ENCODE data around the gene SCG2. TPM values are rescaled to one million over a fixed set of nuclear protein-coding genes. Genes with fewer than 3 reads are reported as not detected.

SCG2 gene
- total and polyA plus RNA-seq, 2 experiments from 2014 or later, result 14.2 to 23.0 TPM

DNA sequence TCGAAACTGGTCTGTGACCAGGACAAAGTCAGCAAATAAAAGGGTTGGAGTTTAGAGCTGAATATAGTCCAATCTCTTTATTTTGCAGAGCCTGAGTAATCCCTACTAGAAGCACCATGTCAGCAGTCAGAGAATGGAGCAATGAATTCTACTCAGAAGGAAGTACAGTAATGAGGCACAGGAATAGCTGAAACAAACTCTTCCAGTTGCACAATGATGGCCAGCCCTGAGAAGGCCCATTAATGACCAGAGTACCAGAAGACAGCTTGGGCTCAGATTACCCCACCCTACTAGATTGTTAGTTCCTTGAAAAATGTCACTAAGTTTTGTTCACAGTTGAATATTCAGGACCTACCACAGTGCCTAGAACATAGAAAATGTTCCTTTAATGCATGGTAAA, 40.3 kb upstream of the SCG2 start:
- no peak for TF ChIP-seq CTCF (IDR thresholded peaks at IDR 0.05; ENCODE audit: poor library complexity)
- TF ChIP-seq EZH2 (IDR thresholded peaks at IDR 0.05; ENCODE audit: borderline replicate concordance), result no peak
- no peak for TF ChIP-seq EZH2phosphoT487 (IDR thresholded peaks at IDR 0.05; ENCODE audit: low read depth, severe bottlenecking, unreplicated experiment)
- H3K27ac ChIP-seq, result no peak overlapping the region
- H3K9me2 ChIP-seq (replicated peaks; ENCODE audit: insufficient read depth), result no peaks in the 10 kb centered on the region
- 83% methylated on average over 1 of the region's 1 CpG for WGBS (ENCODE audit: low lambda C conversion rate, missing lambda C conversion rate)
- H4K20me1 ChIP-seq (ENCODE audit: insufficient read depth, poor library complexity, severe bottlenecking), result no peaks in the 10 kb centered on the region
- H3K4me1 ChIP-seq (ENCODE audit: insufficient read depth), result no peaks in the 10 kb centered on the region
- H3K9me3 ChIP-seq (ENCODE audit: low read depth), result no peaks in the 10 kb centered on the region
- no peaks in the 10 kb centered on the region for H3K36me3 ChIP-seq (replicated peaks; ENCODE audit: insufficient read depth, low read depth)
- no peak overlapping the region for H3K4me3 ChIP-seq
- H3K79me2 ChIP-seq, result no peaks in the 10 kb centered on the region
- no peak overlapping the region for H3K4me2 ChIP-seq
- DNase-seq (ENCODE audit: low spot score), result no peak
- no peaks in the 10 kb centered on the region for H3K27me3 ChIP-seq
- no peak overlapping the region for H2AFZ ChIP-seq

DNA sequence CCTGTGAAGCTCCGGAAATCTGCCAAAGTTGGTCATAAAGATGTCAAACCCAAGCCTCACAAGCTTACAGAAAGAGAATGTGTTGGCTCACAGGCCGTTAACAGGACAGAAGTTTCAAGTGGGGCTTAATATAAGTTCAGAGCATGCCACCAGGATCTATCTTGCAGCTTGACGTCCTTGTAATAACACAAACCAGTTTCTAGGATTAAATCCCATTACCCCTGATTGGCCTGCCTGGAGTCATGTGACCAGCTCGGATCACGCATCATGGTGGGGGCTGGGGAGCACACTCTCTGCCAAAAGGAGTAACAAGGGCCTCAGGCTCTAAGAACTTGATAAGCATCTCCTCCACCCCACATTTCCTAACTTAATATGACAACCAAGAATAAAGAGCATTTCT, 38.9 kb upstream of the SCG2 start:
- Histone ChIP-seq H3K4me3 (no peak overlapping the region), H3K79me2 (no peaks in the 10 kb centered on the region), H3K27me3 (no peaks in the 10 kb centered on the region), H3K36me3 (replicated peaks; ENCODE audit: insufficient read depth, low read depth) (no peaks in the 10 kb centered on the region), H3K4me2 (no peak overlapping the region), H4K20me1 (ENCODE audit: insufficient read depth, poor library complexity, severe bottlenecking) (no peaks in the 10 kb centered on the region), H3K27ac (peak overlapping the region; percentile 28), H2AFZ (no peak overlapping the region), H3K9me2 (replicated peaks; ENCODE audit: insufficient read depth) (no peaks in the 10 kb centered on the region), H3K4me1 (ENCODE audit: insufficient read depth) (no peaks in the 10 kb centered on the region), H3K9me3 (ENCODE audit: low read depth) (no peaks in the 10 kb centered on the region)
- 38% methylated on average over 5 of the region's 5 CpGs for WGBS (ENCODE audit: low lambda C conversion rate, missing lambda C conversion rate)
- DNase-seq (ENCODE audit: low spot score), result peak; percentile 62
- TF ChIP-seq EZH2phosphoT487 (IDR thresholded peaks at IDR 0.05; ENCODE audit: low read depth, severe bottlenecking, unreplicated experiment), result no peak
- no peak for TF ChIP-seq CTCF (IDR thresholded peaks at IDR 0.05; ENCODE audit: poor library complexity)
- no peak for TF ChIP-seq EZH2 (IDR thresholded peaks at IDR 0.05; ENCODE audit: borderline replicate concordance)

- Histone ChIP-seq H3K4me3 (no peak overlapping the region), H2AFZ (no peak overlapping the region), H3K4me2 (no peak overlapping the region), H3K36me3 (replicated peaks; ENCODE audit: insufficient read depth, low read depth) (no peaks in the 10 kb centered on the region), H3K79me2 (no peaks in the 10 kb centered on the region), H3K9me2 (replicated peaks; ENCODE audit: insufficient read depth) (no peaks in the 10 kb centered on the region), H3K4me1 (ENCODE audit: insufficient read depth) (no peaks in the 10 kb centered on the region), H3K27ac (no peak overlapping the region), H4K20me1 (ENCODE audit: insufficient read depth, poor library complexity, severe bottlenecking) (no peaks in the 10 kb centered on the region), H3K27me3 (no peaks in the 10 kb centered on the region), H3K9me3 (ENCODE audit: low read depth) (no peaks in the 10 kb centered on the region)
- DNase-seq (ENCODE audit: low spot score), result no peak
- 81% methylated on average over 1 of the region's 1 CpG for WGBS (ENCODE audit: low lambda C conversion rate, missing lambda C conversion rate)
- no peak for TF ChIP-seq CTCF (IDR thresholded peaks at IDR 0.05; ENCODE audit: poor library complexity)
- TF ChIP-seq EZH2 (IDR thresholded peaks at IDR 0.05; ENCODE audit: borderline replicate concordance), result no peak
- no peak for TF ChIP-seq EZH2phosphoT487 (IDR thresholded peaks at IDR 0.05; ENCODE audit: low read depth, severe bottlenecking, unreplicated experiment)
Measured at GRCh38 chr2:223635080-223635479, 32.9 kb upstream of the SCG2 start.

GRCh38 chr2:223634238-223634637, 32.1 kb upstream of the SCG2 start:
- TF ChIP-seq CTCF (IDR thresholded peaks at IDR 0.05; ENCODE audit: poor library complexity), result no peak
- TF ChIP-seq EZH2 (IDR thresholded peaks at IDR 0.05; ENCODE audit: borderline replicate concordance), result no peak
- TF ChIP-seq EZH2phosphoT487 (IDR thresholded peaks at IDR 0.05; ENCODE audit: low read depth, severe bottlenecking, unreplicated experiment), result no peak
- Histone ChIP-seq H3K4me2 (no peak overlapping the region), H3K79me2 (no peaks in the 10 kb centered on the region), H3K9me3 (ENCODE audit: low read depth) (no peaks in the 10 kb centered on the region), H3K9me2 (replicated peaks; ENCODE audit: insufficient read depth) (no peaks in the 10 kb centered on the region), H2AFZ (no peak overlapping the region), H4K20me1 (ENCODE audit: insufficient read depth, poor library complexity, severe bottlenecking) (no peaks in the 10 kb centered on the region), H3K4me3 (no peak overlapping the region), H3K27me3 (no peaks in the 10 kb centered on the region), H3K36me3 (replicated peaks; ENCODE audit: insufficient read depth, low read depth) (no peaks in the 10 kb centered on the region), H3K4me1 (ENCODE audit: insufficient read depth) (no peaks in the 10 kb centered on the region), H3K27ac (no peak overlapping the region)
- WGBS (ENCODE audit: low lambda C conversion rate, missing lambda C conversion rate), result 95% methylated on average over 3 of the region's 3 CpGs
- DNase-seq (ENCODE audit: low spot score), result no peak

Measured in hepatocyte (in vitro differentiated cells).